CD4-positive, alpha-beta T cell treated with Interleukin-15 for 1 hour (primary cell): Measurements from ENCODE around the gene NOMO2.
"Not testable (repeated sequence)": the region's sequence is repeated elsewhere in the genome, so short reads cannot be mapped to it uniquely, and the experiment has no call there.

ENCODE experiments used
- DNase-seq: peaks from one replicate; pipeline ENCODE4 v3.0.0-alpha.2; 2020

NOMO2 gene

DNA sequence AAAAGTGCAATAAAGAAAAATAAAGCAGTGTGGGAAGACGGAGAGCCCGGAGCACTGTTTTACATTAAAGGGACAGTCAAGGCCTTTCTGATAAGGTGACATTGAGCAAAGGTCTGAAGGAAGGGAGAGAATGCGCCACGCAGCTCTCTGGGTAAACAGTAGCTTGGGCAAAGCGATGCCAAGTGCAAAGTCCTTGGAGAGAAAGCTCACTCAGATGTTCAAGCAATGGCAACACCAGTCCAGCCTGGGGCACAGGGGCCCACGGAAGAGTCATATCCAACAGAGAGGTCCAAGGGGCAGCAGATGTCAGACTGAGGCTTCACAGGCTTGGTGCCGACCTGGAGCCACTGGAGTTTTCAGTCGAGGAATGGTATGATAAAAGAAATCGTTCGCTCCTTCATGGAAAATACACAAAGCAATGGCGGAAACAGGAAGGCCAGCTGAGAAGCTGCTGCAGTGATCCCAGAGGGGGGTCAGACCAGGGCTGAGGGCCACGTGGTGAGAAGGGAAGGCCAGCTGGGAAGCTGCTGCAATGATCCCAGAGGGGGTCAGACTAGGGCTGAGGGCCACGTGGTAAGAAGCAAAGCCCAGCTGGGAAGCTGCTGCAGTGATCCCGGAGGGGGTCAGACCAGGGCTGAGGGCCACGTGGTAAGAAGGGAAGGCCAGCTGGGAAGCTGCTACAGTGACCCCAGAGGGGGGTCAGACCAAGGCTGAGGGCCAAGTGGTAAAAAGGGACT, 40.3 kb downstream of the NOMO2 start:
- DNase-seq = not testable (repeated sequence)

DNA sequence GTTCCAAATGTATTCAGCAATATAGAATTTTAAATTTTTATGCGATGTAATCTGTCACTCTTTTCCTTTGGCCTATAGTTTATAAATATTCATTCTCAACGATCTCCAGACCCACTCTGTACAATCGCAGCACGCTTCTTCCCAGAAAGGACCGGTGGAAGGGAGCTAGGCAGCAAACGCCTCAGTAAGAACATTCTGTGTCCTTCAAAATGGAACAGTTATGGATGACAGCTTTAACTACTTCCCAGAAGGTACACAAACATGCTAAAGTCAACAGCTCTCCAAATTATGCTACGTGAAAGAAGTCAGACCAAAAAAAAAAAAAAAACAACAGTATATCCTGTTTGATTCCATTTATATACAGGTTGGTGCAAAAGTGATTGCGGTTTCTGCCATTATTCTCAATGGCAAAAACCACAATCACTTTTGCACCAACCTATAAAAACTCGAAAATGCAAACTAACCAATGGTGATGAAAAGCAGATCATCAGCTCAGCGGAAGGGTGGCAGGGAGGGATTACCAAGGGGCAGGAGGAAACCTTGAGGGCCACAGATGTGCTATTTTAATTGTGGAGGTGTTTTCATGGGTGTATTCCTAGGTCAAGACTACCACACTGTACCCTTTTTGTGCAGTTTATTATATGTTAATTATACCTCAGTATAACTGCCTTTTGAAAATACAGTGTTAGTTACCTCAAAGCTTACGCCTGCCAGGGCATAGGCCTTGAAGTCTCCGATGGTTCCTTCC, 43.2 kb downstream of the NOMO2 start:
- not testable (repeated sequence) for DNase-seq

DNA sequence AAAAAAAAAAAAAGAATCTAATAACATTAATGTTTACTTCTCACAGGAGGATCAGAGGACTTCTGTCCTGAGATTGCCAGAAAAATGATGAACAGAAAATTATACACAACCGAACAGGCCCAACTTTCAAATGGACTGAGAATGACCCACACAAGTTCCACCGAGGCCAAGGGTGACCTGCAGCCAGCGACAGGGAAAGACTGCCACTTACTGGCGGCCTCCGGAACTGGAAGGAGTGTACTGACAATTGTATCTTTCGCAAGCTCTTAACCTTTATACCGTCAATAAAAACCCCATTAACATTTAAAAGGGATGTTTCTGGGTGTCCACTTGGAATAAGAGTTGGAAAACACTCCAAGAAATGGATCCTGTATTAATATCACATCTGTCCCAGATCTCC, 63.5 kb downstream of the NOMO2 start:
- DNase-seq = not testable (repeated sequence)

DNA sequence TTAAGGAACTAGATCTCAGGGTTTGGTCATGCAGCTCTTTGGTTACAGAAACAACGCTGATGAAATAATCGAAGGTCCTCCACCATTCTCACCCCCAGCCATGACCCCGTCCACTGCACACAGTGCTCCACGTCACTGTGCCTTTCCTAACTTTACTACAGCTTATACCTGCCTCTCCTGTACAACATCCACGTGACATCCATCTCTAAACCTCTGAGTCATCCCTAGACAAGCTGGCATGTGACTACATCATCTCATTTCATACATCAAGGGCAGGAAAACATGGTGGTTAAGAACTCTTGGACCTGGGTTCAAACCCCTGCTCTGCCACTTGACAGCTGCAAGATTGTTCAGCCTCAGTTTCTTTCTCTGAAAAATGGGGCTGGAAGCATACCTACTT, 64.9 kb downstream of the NOMO2 start:
- DNase-seq = not testable (repeated sequence)

DNA sequence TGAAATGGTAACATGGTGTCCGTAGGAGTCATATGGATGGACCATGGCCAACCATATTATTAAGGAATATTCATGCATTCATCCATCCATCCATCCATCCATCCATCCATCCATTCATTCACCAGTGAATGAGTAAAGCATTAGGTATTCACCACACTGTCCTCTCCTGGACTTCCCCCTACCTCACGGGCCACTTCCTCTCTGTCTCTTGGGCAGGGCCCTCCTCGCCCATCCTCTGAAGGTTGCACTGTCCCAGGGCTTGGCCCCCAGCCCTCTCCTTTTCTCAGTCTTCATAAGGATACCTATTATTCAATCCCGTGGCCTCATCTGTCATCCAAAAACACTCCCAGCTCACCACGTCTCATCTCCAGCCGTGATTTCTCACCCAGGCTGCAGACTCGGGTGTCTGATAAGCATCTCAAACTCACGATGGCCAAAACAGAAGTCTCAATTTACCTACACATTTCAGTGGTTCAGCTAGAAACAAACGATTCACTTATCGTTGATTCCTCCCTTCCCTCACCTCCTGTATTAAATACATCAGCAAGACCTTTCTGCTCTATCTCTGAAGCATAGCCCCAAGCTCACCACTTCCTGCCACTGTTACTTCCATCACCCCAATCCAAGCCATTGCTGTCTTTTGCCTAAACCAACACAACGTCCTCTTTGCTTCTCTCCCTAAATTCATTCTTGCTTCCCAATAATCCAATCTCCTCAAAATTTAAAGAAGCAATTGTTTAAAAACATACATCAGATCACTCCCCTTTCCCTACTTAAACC, 69.6 kb downstream of the NOMO2 start:
- not testable (repeated sequence) for DNase-seq

DNA sequence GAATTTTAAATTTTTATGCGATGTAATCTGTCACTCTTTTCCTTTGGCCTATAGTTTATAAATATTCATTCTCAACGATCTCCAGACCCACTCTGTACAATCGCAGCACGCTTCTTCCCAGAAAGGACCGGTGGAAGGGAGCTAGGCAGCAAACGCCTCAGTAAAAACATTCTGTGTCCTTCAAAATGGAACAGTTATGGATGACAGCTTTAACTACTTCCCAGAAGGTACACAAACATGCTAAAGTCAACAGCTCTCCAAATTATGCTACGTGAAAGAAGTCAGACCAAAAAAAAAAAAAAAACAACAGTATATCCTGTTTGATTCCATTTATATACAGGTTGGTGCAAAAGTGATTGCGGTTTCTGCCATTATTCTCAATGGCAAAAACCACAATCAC, 125.9 kb downstream of the NOMO2 start:
- DNase-seq = not testable (repeated sequence)

DNA sequence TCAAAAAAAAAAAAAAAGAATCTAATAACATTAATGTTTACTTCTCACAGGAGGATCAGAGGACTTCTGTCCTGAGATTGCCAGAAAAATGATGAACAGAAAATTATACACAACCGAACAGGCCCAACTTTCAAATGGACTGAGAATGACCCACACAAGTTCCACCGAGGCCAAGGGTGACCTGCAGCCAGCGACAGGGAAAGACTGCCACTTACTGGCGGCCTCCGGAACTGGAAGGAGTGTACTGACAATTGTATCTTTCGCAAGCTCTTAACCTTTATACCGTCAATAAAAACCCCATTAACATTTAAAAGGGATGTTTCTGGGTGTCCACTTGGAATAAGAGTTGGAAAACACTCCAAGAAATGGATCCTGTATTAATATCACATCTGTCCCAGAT, 146.1 kb downstream of the NOMO2 start:
- not testable (repeated sequence) for DNase-seq

DNA sequence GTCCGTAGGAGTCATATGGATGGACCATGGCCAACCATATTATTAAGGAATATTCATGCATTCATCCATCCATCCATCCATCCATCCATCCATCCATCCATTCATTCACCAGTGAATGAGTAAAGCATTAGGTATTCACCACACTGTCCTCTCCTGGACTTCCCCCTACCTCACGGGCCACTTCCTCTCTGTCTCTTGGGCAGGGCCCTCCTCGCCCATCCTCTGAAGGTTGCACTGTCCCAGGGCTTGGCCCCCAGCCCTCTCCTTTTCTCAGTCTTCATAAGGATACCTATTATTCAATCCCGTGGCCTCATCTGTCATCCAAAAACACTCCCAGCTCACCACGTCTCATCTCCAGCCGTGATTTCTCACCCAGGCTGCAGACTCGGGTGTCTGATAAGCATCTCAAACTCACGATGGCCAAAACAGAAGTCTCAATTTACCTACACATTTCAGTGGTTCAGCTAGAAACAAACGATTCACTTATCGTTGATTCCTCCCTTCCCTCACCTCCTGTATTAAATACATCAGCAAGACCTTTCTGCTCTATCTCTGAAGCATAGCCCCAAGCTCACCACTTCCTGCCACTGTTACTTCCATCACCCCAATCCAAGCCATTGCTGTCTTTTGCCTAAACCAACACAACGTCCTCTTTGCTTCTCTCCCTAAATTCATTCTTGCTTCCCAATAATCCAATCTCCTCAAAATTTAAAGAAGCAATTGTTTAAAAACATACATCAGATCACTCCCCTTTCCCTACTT, 152.2 kb downstream of the NOMO2 start:
- DNase-seq = not testable (repeated sequence)

DNA sequence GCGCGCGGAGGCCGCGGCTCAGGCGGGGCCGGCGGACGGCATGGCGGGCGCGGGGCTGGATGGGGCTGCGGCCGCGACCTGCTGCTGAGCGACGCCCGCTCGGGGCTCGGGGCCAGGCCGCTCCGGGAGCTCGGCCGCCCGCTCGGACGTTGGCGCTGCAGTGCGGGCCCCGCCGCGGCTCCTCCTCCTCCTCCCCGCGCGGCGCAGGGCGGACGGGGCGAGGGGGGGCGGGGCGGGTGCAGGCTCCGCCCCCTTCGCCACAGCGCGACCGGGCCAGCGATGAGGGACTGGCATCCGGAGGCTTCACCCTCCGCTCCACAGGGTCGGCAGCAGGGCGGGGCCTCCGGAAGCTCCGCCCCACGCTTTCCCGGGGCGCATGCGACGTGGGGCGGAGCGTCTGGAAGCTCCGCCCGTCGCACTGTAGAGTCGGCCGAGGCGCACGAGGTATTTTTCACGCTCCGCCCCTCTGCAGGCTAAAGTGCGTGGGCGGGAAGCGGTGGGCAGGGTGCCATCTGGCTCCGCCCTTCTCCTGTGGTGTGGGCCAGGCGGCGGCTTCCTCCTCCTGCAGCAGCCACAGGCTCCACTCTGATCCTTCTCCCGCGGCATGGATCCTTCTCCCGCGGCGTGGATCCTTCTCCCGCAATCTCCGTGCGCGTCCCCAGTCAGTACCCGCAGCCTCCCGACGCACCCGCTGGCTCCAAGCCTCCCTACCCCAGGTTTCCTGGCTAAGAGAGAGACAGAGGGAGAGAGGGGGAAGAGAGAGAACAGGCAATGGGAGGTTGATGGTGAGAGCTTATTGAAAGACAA, 159.8 kb downstream of the NOMO2 start:
- not testable (repeated sequence) for DNase-seq

DNA sequence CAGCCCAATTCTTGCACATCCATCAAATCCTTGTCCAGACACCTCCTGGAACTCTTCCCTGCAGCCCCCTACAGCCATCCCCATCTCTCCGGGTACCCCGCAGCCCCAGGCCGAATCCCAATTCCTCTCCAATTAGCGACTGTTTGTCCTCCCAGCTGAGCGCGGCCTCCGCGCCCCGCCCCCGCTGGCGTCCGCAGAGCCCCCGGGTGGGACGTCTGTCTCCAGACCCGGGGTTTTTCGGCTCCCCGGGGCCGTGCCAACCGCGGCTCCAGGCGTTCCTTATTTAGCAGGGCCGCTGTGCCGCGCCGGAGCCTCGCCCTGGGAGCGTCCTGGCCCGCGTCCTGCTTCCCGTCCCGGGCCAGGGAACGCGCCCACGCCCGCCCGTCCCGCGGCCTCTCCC, 160.7 kb downstream of the NOMO2 start:
- DNase-seq = peak; percentile 16

DNA sequence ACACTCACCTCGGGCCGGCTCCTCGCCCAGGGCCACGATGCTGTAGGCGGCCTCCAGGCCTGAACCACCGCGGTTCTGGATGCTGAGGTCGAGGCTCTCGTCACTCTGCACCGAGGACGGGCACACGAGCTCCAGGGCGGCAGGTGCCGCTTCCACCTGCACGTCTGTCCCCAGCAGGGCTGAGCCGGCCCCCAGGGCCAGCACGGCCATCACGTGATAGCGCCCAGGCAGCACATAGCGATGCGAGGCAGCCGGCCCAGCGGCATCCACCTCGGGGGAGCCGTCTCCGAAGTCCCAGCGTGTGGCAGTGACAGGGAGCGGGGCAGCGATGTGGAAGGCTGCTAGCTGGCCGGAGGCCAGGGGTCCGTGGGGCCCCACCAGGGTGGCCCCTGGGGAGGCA, 167.5 kb downstream of the NOMO2 start:
- not testable (repeated sequence) for DNase-seq

DNA sequence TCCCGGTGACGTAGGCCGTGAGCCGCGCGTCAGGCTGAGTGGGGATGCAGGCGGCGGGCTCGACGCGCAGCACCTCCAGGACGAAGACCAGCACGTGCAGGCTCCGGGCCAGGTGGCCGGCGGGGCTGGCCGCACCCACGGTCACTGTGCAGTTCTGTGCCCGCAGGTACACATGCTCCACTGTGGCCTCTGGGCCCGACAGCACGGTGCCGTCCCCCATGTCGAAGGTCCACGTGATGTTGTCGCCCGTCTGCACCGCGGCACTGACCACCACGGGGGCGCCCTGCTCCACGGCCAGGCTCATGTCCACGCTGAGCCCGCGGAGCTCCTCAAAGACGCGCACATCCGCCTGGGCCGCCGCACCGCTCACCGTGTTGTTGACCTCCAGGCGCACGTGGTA, 174.1 kb downstream of the NOMO2 start:
- not testable (repeated sequence) for DNase-seq

DNA sequence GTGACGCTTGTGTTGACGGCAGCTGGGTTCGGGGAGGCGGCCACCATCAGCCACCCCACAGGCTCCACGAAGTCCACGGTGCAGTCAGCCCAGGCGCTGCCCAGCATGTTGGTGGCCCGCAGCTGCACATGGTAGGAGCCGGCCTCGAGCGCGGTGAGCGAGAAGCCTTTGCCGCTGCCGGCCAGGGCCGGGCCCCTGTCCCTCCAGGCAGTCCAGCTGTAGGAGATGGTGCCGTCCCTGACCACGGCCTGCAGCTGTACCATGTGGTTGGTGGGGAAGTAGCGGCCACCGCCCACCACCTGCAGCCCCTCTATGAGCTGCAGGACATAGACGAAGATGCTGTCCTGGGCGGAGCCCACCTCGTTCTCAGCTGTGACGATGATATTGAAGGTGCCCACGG, 175.4 kb downstream of the NOMO2 start:
- DNase-seq = not testable (repeated sequence)

DNA sequence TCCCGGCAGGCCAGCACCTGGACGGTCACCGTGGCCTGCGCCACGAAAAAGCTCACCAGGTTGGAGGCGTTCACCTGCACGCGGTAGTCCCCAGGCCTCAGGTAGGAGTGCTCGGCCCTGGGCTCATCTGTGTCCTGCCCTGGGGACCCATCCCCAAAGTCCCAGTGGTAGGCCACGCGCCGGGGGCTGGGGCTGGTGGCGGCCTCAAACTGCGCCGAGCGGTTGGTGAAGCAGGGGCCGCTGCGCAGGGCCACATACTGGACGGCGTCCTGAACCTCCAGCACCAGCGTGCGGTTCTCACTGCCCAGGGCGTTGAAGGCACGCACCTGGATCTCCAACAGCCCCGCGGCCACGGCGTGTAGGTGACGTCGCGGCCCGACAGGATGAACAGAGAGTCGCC, 176.6 kb downstream of the NOMO2 start:
- DNase-seq = not testable (repeated sequence)

DNA sequence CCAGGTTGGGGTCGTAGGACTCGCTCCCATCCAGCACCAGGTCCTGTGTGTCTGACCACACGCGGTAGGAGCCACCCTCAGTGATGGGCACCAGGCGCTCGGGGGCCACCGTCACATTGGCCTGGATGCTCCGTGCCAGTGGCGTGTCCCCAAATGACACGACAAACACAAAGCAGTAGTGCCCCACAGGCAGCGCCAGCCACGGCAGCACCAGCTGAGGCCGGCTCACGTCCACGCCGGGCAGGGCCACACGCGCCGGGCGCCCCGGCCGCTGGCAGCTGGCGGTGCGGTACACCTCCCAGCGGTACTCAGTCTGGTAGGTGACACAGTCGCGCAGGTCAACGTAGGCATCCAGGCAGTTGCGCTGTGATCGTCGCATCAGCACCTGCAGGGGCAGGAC, 177.0 kb downstream of the NOMO2 start:
- DNase-seq = not testable (repeated sequence)

DNA sequence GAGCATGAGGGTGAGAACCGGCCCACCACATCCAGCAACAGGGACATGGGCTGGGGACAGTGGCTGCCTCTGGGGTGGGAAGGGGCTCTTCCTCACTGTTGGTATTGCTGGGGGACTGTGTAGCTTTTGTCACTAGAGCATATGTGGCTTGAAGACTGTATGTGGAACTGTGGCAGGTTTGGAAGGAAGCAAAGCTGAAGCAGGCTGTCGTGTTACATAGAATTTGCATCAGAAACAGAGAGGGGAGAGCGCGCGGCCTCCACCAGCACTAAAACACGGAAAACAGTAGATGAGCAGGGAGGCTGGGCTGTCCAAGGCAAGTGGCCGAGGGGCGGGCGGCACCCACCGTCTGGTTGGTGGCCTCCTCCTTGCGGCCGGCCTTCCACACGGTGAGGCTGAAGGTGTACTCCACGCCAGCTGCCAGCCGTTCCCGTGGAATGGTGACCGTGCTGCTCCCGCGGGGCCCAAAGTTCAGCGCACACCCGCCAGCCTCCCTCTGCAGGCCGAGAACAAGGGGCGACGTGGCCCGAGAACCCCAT, 177.7 kb downstream of the NOMO2 start:
- not testable (repeated sequence) for DNase-seq

DNA sequence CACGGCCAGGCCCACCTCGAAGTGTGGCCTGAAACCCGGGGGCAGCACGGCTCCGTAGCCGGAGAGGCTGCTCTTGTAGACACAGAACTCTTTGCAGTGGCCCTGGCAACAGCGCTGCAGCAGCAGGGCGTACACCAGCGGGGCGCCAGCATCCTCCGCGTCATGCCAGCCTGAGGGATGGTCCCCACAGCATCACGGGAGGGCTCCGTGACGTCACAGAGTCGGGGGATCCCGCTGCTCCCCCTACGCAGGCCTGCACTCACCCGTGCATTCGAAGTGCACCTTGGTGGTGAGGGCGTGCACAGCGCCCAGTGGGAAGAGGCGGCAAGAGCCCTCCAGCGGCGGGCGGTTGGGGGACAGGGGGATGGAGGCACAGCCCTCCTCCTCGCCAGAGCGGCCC, 179.2 kb downstream of the NOMO2 start:
- DNase-seq = not testable (repeated sequence)
